ENCODE measurements around the gene CENPP.

- no peak for TF ChIP-seq POLR2AphosphoS5 (IDR thresholded peaks at IDR 0.05; ENCODE audit: borderline replicate concordance, low read depth, low read length)
- TF ChIP-seq EZH2 (IDR thresholded peaks at IDR 0.05), result no peak
- TF ChIP-seq FOXP2 (optimal IDR thresholded peaks at IDR 0.05; ENCODE audit: control extremely low read depth, extremely low read length, insufficient read depth), result no peak
Observed at GRCh38 chr9:92627651-92628050, 301.9 kb downstream of the CENPP start.

Measured in SK-N-MC (cell line).